Endothelial cell of umbilical vein (primary cell): ENCODE data around the gene ACKR3. TPM values are rescaled to one million over a fixed set of nuclear protein-coding genes. Genes with fewer than 3 reads are reported as not detected.

ENCODE experiments used
- BruUV-seq: library from RNA; stranded (reverse); fragments of 400-500 nt; replicated peaks from 2 replicates; lab custom pipeline; 2021; lab: Mats Ljungman, UMichigan
- CTCF ChIA-PET: fragments of 300-600, 350-600 bp; sonication (Branson Sonifier 250); formaldehyde crosslinking; loops from one replicate; lab custom pipeline; 2021; ENCODE audit warnings: antibody characterized with exemption, inconsistent platforms; lab: Charles Lee
- POLR2A ChIA-PET: fragments of 300-600, 350-600 bp; sonication (Branson Sonifier 250); formaldehyde crosslinking; loops from one replicate; lab custom pipeline; 2021; ENCODE audit warnings: antibody characterized with exemption, inconsistent platforms; lab: Charles Lee
- DNase-seq: peaks from one replicate; pipeline ENCODE4 v3.0.0-alpha.2; 2011; ENCODE audit warnings: low read depth, low spot score
- FAIRE-seq: peaks from 2 replicates; lab custom pipeline; 2011; peaks lifted over from hg19 to GRCh38; lab: Jason Lieb, UNC
- H2AFZ ChIP-seq: 2 replicates; pipeline ENCODE4 v1.6.0; 2012; ENCODE audit warnings: low read depth, low read length, control low read depth, inconsistent platforms
- H3K27ac ChIP-seq: 2 replicates; pipeline ENCODE4 v1.5.1; 2011; ENCODE audit warnings: low read depth, mild to moderate bottlenecking, control low read depth, low read length, moderate library complexity; ENCODE audit not compliant: insufficient read depth
- H3K27me3 ChIP-seq, 2 experiments: 2 replicates each; pipeline versions ENCODE4 v1.6.0 to v1.6.1; 2011; ENCODE audit warnings: low read length in 2 of 2, mixed read lengths in 1 of 2; ENCODE audit not compliant: control insufficient read depth in 2 of 2, insufficient read depth in 2 of 2
- H3K36me3 ChIP-seq, 2 experiments: 2 replicates in 1 of 2; 3 replicates in 1 of 2; pipeline ENCODE4 v1.5.1; 2011; ENCODE audit warnings: low read length in 2 of 2, mild to moderate bottlenecking in 1 of 2, moderate library complexity in 1 of 2; ENCODE audit not compliant: control insufficient read depth in 2 of 2, insufficient read depth in 2 of 2; ENCODE audit errors: extremely low read depth in 1 of 2
- H3K4me1 ChIP-seq: 3 replicates; pipeline ENCODE4 v1.5.1; 2011; ENCODE audit warnings: mild to moderate bottlenecking, low read length; ENCODE audit not compliant: control insufficient read depth, insufficient read depth; ENCODE audit errors: extremely low read depth
- H3K4me2 ChIP-seq: 2 replicates; pipeline ENCODE4 v1.6.1; 2011; ENCODE audit warnings: low read length, control low read depth, mixed read lengths; ENCODE audit not compliant: insufficient read depth
- H3K4me3 ChIP-seq, 3 experiments: fragments of 200-600 bp in 1 of 3; sonication (generic), shearing (Covaris generic) in 1 of 3; replicated peaks in 1 of 3; 2 replicates each; pipeline ENCODE4 v1.5.1; 2011 to 2016; ENCODE audit warnings: control low read depth in 3 of 3, low read length in 3 of 3, mild to moderate bottlenecking in 2 of 3, inconsistent platforms in 1 of 3, low read depth in 1 of 3, moderate library complexity in 1 of 3; ENCODE audit not compliant: insufficient read depth in 1 of 3
- H3K79me2 ChIP-seq: 2 replicates; pipeline ENCODE4 v1.6.0; 2012; ENCODE audit warnings: low read length, inconsistent platforms; ENCODE audit not compliant: control insufficient read depth, insufficient read depth
- H3K9ac ChIP-seq: replicated peaks from 2 replicates; pipeline ENCODE3; 2011; ENCODE audit warnings: low read length, control low read depth; ENCODE audit not compliant: insufficient read depth; ENCODE audit errors: extremely low read depth
- H3K9me1 ChIP-seq: replicated peaks from 3 replicates; pipeline ENCODE4 v1.6.0; 2011; ENCODE audit warnings: mild to moderate bottlenecking, low read length; ENCODE audit not compliant: control insufficient read depth, insufficient read depth; ENCODE audit errors: extremely low read depth
- H3K9me3 ChIP-seq: replicated peaks from 2 replicates; pipeline ENCODE4 v1.5.1; 2012; ENCODE audit warnings: low read length, inconsistent platforms; ENCODE audit not compliant: control insufficient read depth, insufficient read depth
- H4K20me1 ChIP-seq: replicated peaks from 2 replicates; pipeline ENCODE3; 2011; ENCODE audit warnings: mild to moderate bottlenecking, low read length; ENCODE audit not compliant: control insufficient read depth, insufficient read depth; ENCODE audit errors: extremely low read depth
- CTCF ChIP-seq, 2 donors: IDR thresholded peaks; 1 replicate in 1 of 2; 2 replicates in 1 of 2; pipeline ENCODE4 v1.5.1; 2011; ENCODE audit warnings: low read length in 2 of 2, mild to moderate bottlenecking in 2 of 2, moderate library complexity in 2 of 2, control low read depth in 1 of 2, inconsistent platforms in 1 of 2, low read depth in 1 of 2; ENCODE audit not compliant: insufficient read depth in 1 of 2; ENCODE audit errors: extremely low read depth in 1 of 2
- EZH2 ChIP-seq: IDR thresholded peaks from 2 replicates; pipeline ENCODE4 v1.6.1; 2012; ENCODE audit warnings: borderline replicate concordance, low read depth, mild to moderate bottlenecking, moderate library complexity, low read length, inconsistent platforms; ENCODE audit not compliant: severe bottlenecking
- JUN ChIP-seq: IDR thresholded peaks from 2 replicates; pipeline ENCODE4 v1.6.1; 2011; ENCODE audit warnings: borderline replicate concordance, low read depth; ENCODE audit not compliant: insufficient read length, insufficient read depth
- POLR2A ChIP-seq: IDR thresholded peaks from 2 replicates; pipeline ENCODE4 v1.6.1; 2012; ENCODE audit warnings: low read depth, mild to moderate bottlenecking, control low read depth, low read length
- dilution Hi-C: fragments of 300-500 bp; cut with MboI; formaldehyde crosslinking; loops from one replicate; pipeline ENCODE4 v1.15.0; 2019; ENCODE audit warnings: low sequenced_read_pairs; ENCODE audit not compliant: extremely low pct_ligation_motif_present
- intact Hi-C: fragments of 100-400 bp; cut with micrococcal nuclease; formaldehyde crosslinking; loops from one replicate; pipeline ENCODE4 v1.10.0; 2022
- polyA plus RNA-seq, 4 experiments: library from polyadenylated mRNA; depleted of rRNA in 3 of 4; stranded (reverse) in 3 of 4; unstranded in 1 of 4; fragments of >200 nt; gene quantifications; 2 replicates each; pipeline versions ENCODE4 v1.2.1 to v1.2.3, GENCODE V29; 2011 to 2012; ENCODE audit warnings: missing spikeins in 1 of 4
- total RNA-seq: library from RNA; stranded (reverse); gene quantifications from 2 replicates; pipeline ENCODE4 v1.2.3, GENCODE V29; 2021

ACKR3 gene
- total and polyA plus RNA-seq, 2 donors (not counting 3 experiments of a cell fraction or from before 2014, with no cell fraction given): 31.1 to 428 TPM

GRCh38 chr2:236584521-236585384 is 15.1 kb downstream of the ACKR3 start:
- Histone ChIP-seq H3K4me3 (no peak overlapping the region), H3K9me3 (no peaks in the 10 kb centered on the region), H2AFZ (peak overlapping the region; percentile 82), H3K4me2 (peak overlapping the region; percentile 31), H3K27me3 (no peaks in the 10 kb centered on the region), H3K9me1 (no peaks in the 10 kb centered on the region), H4K20me1 (no peaks in the 10 kb centered on the region), H3K4me1 (peaks cover 5% of the 10 kb centered on the region), H3K79me2 (no peaks in the 10 kb centered on the region), H3K9ac (no peak overlapping the region), H3K36me3 (peaks cover 0 to 17% of the 10 kb centered on the region in 2 experiments), H3K27ac (peak overlapping the region; percentile 26)
- FAIRE-seq (peak; percentile 60), DNase-seq (peak; percentile 47)
- ChIA-PET CTCF (interaction anchor here (1.7 kb wide), 1 partner anchor 13 kb away, joined by 7 read pairs; no protein-coding TSS in a partner anchor), POLR2A (no interaction called here)
- dilution Hi-C loops (no loop called here), intact Hi-C loops (no loop called here)
- TF ChIP-seq CTCF (IDR thresholded peaks at IDR 0.05; ENCODE audit: extremely low read depth in 1 of 2, insufficient read depth in 1 of 2, low read depth in 1 of 2, low read length in 2 of 2) (no peak), JUN (peak; percentile 14)
- BruUV-seq: no TSS peak

GRCh38 chr2:236585966-236586365 is 16.3 kb downstream of the ACKR3 start:
- Histone ChIP-seq H3K4me2 (no peak overlapping the region), H3K79me2 (no peaks in the 10 kb centered on the region), H4K20me1 (no peaks in the 10 kb centered on the region), H2AFZ (no peak overlapping the region), H3K9me1 (no peaks in the 10 kb centered on the region), H3K4me3 (no peak overlapping the region), H3K4me1 (peaks cover 5% of the 10 kb centered on the region), H3K27ac (no peak overlapping the region), H3K27me3 (no peaks in the 10 kb centered on the region), H3K9me3 (no peaks in the 10 kb centered on the region), H3K36me3 (peaks cover 0 to 10% of the 10 kb centered on the region in 2 experiments), H3K9ac (no peak overlapping the region)
- DNase-seq: no peak
- intact Hi-C loops: no loop called here
- FAIRE-seq: no peak
- TF ChIP-seq EZH2 (no peak), POLR2A (no peak)
- ChIA-PET CTCF (interaction anchor here (1.5 kb wide), 1 partner anchor 15 kb away, joined by 3 read pairs; no protein-coding TSS in a partner anchor), POLR2A (no interaction called here)
- dilution Hi-C loops: no loop called here
- no TSS peak for BruUV-seq
